Measurements from ENCODE around the gene GAREM1. TPM values are rescaled to one million over a fixed set of nuclear protein-coding genes. Genes with fewer than 3 reads are reported as not detected.

GAREM1 gene
- total and polyA plus RNA-seq, 7 donors, result 2.3 to 10.3 (median 7.2) TPM

DNA sequence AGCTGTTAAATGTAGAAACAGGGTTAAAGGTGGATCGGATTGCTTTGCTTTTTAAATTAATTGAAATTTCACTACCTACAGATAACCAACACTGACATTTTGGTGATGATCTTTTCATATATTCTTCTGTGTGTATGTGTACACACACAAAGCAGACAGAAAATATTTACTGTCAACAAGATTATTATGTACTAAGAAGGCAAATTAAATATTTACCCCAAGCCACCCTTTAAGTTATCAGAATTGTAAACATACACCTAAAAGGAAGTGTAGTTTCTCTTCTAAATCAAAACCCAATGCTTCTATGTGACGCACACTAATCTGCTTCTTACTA is 98.7 kb downstream of the GAREM1 start:
- DNase-seq (no peak), ATAC-seq (no peak)
- H3K4me1 ChIP-seq, result peaks cover 20% of the 10 kb centered on the region
- intact Hi-C loops (cut with DNase I), result loop anchor here in 1 of 2 donors (10.0 kb wide), 1 partner anchor 57 kb away; no protein-coding TSS in a partner anchor
- no peak overlapping the region for H3K27ac ChIP-seq
- TF ChIP-seq, protein P1, sequence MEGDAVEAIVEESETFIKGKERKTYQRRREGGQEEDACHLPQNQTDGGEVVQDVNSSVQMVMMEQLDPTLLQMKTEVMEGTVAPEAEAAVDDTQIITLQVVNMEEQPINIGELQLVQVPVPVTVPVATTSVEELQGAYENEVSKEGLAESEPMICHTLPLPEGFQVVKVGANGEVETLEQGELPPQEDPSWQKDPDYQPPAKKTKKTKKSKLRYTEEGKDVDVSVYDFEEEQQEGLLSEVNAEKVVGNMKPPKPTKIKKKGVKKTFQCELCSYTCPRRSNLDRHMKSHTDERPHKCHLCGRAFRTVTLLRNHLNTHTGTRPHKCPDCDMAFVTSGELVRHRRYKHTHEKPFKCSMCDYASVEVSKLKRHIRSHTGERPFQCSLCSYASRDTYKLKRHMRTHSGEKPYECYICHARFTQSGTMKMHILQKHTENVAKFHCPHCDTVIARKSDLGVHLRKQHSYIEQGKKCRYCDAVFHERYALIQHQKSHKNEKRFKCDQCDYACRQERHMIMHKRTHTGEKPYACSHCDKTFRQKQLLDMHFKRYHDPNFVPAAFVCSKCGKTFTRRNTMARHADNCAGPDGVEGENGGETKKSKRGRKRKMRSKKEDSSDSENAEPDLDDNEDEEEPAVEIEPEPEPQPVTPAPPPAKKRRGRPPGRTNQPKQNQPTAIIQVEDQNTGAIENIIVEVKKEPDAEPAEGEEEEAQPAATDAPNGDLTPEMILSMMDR (IDR thresholded peaks at IDR 0.05), result no peak
- H3K27me3 ChIP-seq (ENCODE audit: insufficient read depth in 3 of 3, low read length in 2 of 3), result no peaks in the 10 kb centered on the region
- H3K9me3 ChIP-seq, result no peaks in the 10 kb centered on the region
- H3K4me3 ChIP-seq, result no peak overlapping the region
- WGBS, 3 donors, result 45 to 49% (median 48%) methylated on average over 2 of the region's 2 CpGs
- no peaks in the 10 kb centered on the region for H3K36me3 ChIP-seq (ENCODE audit: insufficient read depth in 1 of 2, low read depth in 1 of 2)

- TF ChIP-seq, protein P1 (IDR thresholded peaks at IDR 0.05), result no peak
- ATAC-seq (no peak), DNase-seq (no peak)
- intact Hi-C loops (cut with DNase I), result loop anchor here in 1 of 2 donors (10.0 kb wide), 1 partner anchor 57 kb away; no protein-coding TSS in a partner anchor
- H3K27ac ChIP-seq, result no peak overlapping the region
- H3K9me3 ChIP-seq, result no peaks in the 10 kb centered on the region
- no peaks in the 10 kb centered on the region for H3K36me3 ChIP-seq (ENCODE audit: insufficient read depth in 1 of 2, low read depth in 1 of 2)
- H3K4me3 ChIP-seq, result no peak overlapping the region
- H3K27me3 ChIP-seq (ENCODE audit: insufficient read depth in 3 of 3, low read length in 2 of 3), result no peaks in the 10 kb centered on the region
- H3K4me1 ChIP-seq, result peaks cover 20% of the 10 kb centered on the region
- 78 to 86% (median 81%) methylated on average over 2 of the region's 2 CpGs for WGBS, 3 donors
These were observed 99.3 kb downstream of the GAREM1 start for GRCh38 chr18:32371384-32371783.

DNA sequence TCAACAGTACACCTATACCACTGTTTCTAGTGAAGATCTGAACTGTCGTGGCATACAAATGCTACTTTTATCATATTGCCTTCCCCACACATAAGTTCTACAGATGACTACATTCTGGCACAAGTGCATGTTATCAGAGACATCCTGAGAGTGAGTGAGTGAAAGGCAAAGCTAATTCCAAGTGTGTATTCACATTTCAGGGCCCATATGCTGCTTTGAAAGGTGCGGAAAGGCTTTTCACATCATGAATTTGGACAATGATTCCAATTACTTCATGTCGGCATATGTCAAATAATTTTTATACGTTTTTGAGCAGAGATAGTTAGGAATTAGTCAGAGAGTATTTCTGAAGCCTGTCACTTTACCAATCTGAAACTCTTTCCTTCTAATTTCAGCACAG is 101.7 kb downstream of the GAREM1 start:
- DNase-seq (no peak), ATAC-seq (no peak)
- WGBS, 3 donors, result 75 to 87% (median 83%) methylated on average over 4 of the region's 4 CpGs
- Histone ChIP-seq H3K9me3 (no peaks in the 10 kb centered on the region), H3K27ac (no peak overlapping the region), H3K36me3 (ENCODE audit: insufficient read depth in 1 of 2, low read depth in 1 of 2) (no peaks in the 10 kb centered on the region), H3K4me1 (peaks cover 13% of the 10 kb centered on the region), H3K27me3 (ENCODE audit: insufficient read depth in 3 of 3, low read length in 2 of 3) (no peaks in the 10 kb centered on the region), H3K4me3 (no peak overlapping the region)
- TF ChIP-seq, protein P1 (IDR thresholded peaks at IDR 0.05), result no peak
- intact Hi-C loops (cut with DNase I), result no loop called here

- H3K4me3 ChIP-seq, result no peak overlapping the region
- ATAC-seq, result no peak
- TF ChIP-seq, protein P1 (IDR thresholded peaks at IDR 0.05), result no peak
- H3K27ac ChIP-seq, result no peak overlapping the region
- peaks cover 5% of the 10 kb centered on the region for H3K4me1 ChIP-seq
- intact Hi-C loops (cut with DNase I), result no loop called here
- DNase-seq, result no peak
- H3K27me3 ChIP-seq (ENCODE audit: insufficient read depth in 3 of 3, low read length in 2 of 3), result no peaks in the 10 kb centered on the region
- H3K36me3 ChIP-seq (ENCODE audit: insufficient read depth in 1 of 2, low read depth in 1 of 2), result no peaks in the 10 kb centered on the region
- H3K9me3 ChIP-seq, result no peaks in the 10 kb centered on the region
These were observed 102.5 kb downstream of the GAREM1 start for GRCh38 chr18:32368170-32368569.

Data from psoas muscle (tissue), 8 donors.